GM12891 (cell line): ENCODE measurements around the gene SPINT1.

ENCODE experiments used
- DNase-seq: peaks from one replicate; pipeline ENCODE4 v3.0.0; 2011; ENCODE audit warnings: low spot score; ENCODE audit not compliant: insufficient read length
- FAIRE-seq: peaks from 2 replicates; lab custom pipeline; 2011; peaks lifted over from hg19 to GRCh38; lab: Jason Lieb, UNC
- PAX5 ChIP-seq: IDR thresholded peaks from 2 replicates; pipeline ENCODE4 v1.6.1; 2011; ENCODE audit warnings: low read length, moderate library complexity, mild to moderate bottlenecking; ENCODE audit not compliant: insufficient read depth, severe bottlenecking
- POLR2A ChIP-seq: IDR thresholded peaks from 2 replicates; pipeline ENCODE4 v1.6.1; 2011; ENCODE audit warnings: low read depth, low read length, control low read depth
- POLR2AphosphoS5 ChIP-seq: IDR thresholded peaks from 2 replicates; pipeline ENCODE4 v1.6.1; 2011; ENCODE audit warnings: low read depth, low read length, control low read depth
- POU2F2 ChIP-seq: IDR thresholded peaks from 2 replicates; pipeline ENCODE4 v1.6.1; 2011; ENCODE audit warnings: low read depth, mild to moderate bottlenecking, control low read depth, low read length, moderate library complexity
- SPI1 ChIP-seq: IDR thresholded peaks from 2 replicates; pipeline ENCODE4 v1.6.1; 2011; ENCODE audit warnings: low read depth, low read length, control low read depth
- TAF1 ChIP-seq: IDR thresholded peaks from 2 replicates; pipeline ENCODE4 v1.6.1; 2011; ENCODE audit warnings: low read depth, low read length, control low read depth

SPINT1 gene

DNA sequence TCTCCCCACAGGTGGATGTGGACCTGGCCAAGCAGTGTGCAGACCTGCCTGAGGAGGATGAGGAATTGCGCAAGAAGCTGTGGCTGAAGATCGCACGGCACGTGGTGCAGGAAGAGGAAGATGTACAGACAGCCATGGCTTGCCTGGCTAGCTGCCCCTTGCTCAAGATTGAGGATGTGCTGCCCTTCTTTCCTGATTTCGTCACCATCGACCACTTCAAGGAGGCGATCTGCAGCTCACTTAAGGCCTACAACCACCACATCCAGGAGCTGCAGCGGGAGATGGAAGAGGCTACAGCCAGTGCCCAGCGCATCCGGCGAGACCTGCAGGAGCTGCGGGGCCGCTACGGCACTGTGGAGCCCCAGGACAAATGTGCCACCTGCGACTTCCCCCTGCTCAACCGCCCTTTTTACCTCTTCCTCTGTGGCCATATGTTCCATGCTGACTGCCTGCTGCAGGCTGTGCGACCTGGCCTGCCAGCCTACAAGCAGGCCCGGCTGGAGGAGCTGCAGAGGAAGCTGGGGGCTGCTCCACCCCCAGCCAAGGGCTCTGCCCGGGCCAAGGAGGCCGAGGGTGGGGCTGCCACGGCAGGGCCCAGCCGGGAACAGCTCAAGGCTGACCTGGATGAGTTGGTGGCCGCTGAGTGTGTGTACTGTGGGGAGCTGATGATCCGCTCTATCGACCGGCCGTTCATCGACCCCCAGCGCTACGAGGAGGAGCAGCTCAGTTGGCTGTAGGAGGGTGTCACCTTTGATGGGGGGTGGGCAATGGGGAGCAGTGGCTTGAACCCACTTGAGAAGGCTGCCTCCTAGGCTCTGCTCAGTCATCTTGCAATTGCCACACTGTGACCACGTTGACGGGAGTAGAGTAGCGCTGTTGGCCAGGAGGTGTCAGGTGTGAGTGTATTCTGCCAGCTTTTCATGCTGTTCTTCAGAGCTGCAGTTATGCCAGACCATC is 59.0 kb downstream of the SPINT1 start:
- TF ChIP-seq POLR2A = no peak
- TF ChIP-seq TAF1 = no peak
- no peak for TF ChIP-seq PAX5
- TF ChIP-seq POU2F2 = no peak
- TF ChIP-seq SPI1 = no peak
- no peak for TF ChIP-seq POLR2AphosphoS5
- FAIRE-seq (peak; percentile 74), DNase-seq (no peak)

GRCh38 chr15:40904552-40905201 is 60.8 kb downstream of the SPINT1 start:
- FAIRE-seq = no peak
- TF ChIP-seq POLR2A (no peak; the same call in 1 of the 2 replicates), POU2F2 (no peak), PAX5 (no peak), SPI1 (no peak), POLR2AphosphoS5 (no peak), TAF1 (no peak)
- DNase-seq = no peak

DNA sequence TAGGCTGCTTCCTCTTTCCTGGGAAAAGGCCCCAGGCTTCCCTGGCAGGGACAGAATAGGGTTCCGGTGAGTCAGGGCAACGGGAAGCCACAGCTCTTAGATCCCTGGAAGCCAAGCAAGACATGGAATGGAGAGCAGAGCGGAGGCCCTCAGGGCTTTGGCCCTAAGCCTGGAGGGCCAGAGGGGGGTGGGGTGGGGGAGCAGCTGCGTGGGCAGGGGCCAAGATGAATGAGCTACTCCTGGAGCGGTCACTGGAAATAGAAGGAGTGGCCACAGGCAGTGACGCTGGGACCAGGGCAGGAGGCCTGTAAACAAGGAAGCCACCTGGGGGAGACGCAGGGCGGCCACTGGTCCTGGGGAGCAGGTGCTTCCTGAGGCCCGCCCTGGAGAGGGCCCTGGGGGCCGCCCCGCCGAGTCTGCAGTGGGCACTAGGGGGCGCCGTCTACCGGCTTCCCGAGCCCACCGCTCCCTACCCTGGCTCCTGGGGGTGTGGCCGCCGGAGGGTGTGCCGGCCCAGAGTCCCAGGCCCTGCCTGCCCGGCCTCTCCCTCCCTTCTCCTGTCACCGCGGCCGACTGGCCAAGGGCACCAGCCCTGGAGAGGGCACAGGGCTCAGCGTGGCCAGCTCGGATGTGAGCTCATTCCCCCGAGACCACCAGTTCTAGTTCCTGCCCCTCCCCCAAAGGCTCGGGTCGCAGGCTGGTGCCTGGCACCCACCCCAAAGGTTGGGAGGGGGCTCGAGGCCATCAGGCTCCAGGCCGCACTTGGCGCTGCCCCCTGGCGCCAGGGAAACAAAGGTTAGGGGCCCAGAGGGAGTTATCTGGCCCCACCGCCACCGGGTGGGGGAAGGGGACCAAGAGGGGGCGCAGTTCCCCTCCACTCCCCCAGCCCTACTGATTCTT is 62.5 kb downstream of the SPINT1 start:
- no peak for TF ChIP-seq SPI1
- TF ChIP-seq TAF1 = no peak
- no peak for TF ChIP-seq PAX5
- TF ChIP-seq POU2F2 = no peak
- no peak for TF ChIP-seq POLR2AphosphoS5
- TF ChIP-seq POLR2A = no peak
- peak; percentile 84 for FAIRE-seq
- peak; percentile 84 for DNase-seq

DNA sequence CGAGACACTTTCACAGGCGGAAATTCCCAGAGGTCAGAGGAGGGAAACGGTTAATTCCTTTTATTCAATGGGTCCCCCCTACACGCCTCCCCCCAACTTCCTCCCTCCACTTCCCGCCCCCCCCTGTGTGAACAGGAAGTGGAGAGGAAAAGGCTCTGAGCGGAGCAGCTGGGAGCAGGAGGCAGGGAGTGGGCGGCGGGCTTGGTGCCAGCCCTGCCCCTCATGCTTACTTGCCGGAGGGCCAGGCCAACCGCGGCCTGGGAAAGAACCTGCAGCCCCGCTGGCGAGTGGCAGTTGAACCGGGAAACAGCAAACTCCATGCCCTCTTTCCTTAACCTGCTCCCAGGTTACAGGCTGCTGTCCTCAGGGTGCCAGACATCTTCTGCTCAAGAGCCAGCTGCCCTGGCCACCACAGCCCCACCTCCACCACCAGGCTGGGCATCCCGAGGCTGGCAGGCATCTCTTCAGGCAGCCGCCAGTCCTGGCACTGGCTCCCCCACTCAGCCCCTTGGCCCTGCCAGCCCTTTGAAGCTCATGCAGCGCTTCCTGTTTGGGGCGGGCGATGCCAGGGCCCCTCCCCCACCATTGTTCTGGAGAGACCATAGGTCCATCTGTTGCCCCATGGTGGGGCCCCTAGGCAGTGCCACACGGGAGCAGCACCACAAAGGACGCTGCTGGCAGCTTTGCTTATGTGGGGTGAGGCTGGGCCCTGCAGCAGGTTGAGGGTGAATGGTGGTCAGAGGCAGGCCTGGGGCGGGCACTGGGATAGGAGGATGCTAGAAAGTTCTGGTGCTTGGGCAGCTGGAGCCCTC is 63.3 kb downstream of the SPINT1 start:
- DNase-seq (no peak), FAIRE-seq (peak; percentile 72)
- TF ChIP-seq POLR2AphosphoS5 (no peak), SPI1 (peak; percentile 34; the same call in 1 of the 2 replicates), POLR2A (no peak), POU2F2 (no peak), PAX5 (no peak), TAF1 (no peak)
